GM19455 (cell line): ENCODE measurements around the gene DTX1.

Experiments
- ATAC-seq: cut with Tn5 transposase; IDR thresholded peaks from one replicate; pipeline ENCODE4 v1.9.1; 2021; ENCODE audit not compliant: unreplicated experiment

The DTX1 gene

DNA sequence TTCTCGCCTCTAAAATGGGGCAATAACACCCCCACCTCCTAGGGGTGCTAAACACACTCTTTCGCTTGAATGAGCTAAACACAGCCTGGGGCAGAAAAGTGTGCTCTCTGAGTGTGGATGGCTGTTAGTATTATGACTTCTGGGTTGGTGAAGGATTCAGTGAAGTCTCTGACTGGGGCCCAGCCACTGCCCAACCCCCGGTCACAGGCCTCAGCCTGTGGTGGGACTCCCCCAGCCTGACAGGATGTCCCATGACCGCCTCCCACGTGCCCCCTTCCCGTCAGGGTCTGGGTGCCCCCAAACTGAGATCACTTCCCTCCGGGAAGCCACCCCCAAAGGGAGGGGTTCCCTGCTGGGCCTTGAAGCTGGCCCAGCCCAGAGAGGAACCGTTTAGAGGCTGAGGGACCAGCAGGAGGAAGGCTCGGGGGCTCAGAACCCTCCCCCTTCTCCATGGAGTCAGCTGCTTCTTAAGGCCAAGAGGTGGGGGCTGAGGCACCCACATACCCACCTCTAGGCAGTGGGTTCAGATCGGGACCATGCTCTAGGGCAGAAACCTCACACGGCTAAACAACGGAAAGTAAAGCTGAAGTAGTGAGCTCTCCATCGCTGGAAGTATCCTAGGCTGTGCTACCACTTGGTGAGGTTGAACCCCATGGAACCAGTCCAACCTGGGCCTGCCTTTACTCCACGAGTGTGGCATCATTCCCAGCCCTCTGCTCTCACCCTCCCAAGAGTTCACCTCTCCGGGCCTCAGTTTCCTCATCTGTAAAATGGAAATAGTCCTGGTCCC is 13.8 kb downstream of the DTX1 start:
- no peak for ATAC-seq

DNA sequence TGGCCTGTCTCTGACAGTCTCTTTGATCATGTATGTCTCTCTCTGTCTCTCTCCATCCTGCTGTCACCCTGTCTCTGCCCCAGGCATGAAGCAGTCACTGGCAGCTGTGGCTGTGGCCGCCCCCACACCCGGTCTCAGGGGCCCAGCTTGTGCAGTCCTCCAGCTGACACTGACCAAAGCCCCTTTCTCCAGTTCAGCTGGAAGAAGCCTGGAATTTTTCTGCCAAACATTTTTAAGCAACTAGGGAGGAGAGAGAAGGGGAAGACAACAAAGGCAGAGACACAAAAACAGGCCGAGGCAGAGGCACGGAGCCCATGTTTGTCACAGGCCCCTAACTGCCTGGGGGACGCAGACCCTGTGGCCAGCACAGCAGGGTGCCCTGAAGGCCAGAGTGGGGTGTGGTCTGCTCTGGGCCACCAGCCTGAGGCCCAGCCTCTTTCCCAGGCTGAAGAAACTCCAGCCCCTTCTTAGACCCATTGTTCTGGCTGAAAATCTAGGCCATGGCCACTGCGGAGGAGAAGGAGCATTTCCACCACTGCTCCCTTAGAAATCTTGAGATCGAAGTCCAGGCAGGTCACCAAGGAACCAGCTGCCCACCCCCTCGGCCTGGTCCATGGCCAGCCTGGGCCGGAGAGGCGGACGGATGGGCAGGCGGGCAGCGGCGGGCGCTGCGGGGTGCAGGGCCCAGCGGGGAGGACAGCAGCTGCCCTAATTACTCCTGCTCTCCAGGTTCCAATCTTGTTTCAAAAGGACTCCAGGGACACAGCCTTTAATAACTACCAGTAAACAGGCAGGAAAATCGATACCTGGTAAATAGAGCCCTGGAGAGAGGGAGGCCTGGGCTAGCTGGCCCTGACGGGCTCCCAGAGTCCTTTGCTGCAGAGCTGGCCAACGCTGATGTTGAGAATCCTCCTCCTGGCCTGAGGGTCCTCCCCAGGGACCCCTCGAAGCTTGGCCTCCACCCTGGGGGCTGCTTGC is 14.9 kb downstream of the DTX1 start:
- no peak for ATAC-seq

DNA sequence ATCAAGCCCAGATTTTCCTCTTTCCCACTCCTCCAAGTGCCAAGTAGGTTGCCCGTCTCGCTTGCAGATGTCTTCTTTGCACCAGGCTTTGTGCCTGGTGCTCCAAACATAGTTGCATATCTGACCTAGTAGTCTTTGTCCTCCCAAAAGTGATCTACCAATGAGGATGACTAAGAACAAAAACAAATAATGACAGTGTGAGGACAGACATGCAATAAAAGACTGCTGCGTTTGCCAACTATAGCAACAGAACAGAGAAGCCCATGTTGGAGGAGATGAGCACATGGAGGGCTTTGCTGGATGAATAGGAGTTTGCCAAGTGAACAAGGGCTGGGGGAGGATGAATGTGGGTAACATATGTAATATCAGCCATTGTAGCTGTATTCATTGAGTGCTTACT is 15.6 kb downstream of the DTX1 start:
- no peak for ATAC-seq

DNA sequence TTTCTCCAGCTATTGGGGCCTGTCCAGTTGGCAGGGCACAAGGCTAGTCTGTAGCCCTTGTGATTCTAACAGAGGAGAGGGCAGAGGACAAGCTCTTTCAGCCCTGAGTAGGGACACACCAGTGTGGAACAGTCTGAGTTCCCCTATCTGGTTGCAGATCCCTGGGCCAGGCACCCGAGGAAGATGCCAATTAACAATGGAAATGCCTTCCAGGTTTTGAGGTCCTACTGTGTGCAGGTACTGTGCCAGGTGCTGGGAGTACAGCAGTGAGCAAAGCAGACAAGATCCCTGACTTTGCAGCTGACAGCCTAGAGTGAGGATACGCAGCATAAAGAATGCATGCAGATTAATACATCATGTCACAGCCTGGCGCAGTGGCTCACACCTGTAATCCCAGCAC is 17.1 kb downstream of the DTX1 start:
- no peak for ATAC-seq

DNA sequence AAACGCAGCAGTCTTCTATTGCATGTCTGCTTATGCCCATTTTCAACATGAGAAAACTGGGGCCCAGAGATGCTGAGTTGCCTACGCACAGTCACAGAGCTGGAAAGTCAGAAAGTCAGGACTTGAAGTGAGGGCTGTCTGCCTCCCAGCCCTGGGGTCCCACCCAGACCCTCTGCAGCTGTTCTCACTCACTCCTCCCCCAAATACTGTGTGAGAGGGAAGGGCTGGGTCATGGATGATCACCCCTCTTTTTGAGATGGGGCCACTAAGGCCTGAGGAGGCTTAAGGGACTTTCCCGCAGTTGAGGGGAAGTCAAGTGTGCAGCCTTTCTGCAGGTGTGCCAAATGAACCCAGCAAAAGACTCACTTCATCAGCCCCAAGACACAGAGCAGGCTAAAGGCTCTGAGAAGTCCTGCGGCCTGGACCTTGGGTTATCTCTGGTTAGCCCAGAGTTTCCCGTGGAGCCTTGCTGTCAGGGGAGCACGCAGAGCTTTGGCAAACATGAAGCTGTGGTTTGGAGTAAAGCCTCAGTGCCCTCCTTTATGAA is 18.7 kb downstream of the DTX1 start:
- peak; percentile 89 for ATAC-seq

DNA sequence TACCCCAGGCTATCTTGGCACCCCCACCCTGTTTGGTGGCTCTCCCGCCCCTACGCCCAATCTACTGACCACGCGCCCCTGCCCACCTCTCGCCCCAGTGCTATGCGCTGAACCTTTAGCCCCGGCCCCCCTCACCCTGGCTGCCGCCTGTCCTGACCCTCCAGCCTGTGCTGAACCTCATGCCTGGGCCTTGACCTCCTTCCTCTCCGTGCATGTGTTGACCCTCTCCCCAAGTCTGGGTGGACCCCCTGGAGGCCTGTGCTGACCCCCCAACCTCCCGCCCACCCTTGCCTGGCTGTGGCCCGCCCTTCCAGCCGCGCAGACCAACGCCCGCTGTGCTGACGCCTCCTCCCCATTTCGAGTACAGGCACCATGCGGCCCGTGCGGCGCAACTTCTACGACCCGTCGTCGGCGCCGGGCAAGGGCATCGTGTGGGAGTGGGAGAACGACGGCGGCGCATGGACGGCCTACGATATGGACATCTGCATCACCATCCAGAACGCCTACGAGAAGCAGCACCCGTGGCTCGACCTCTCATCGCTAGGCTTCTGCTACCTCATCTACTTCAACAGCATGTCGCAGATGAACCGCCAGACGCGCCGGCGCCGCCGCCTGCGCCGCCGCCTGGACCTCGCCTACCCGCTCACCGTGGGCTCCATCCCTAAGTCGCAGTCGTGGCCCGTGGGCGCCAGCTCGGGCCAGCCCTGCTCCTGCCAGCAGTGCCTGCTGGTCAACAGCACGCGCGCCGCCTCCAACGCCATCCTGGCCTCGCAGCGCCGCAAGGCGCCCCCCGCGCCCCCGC is 20.7 kb downstream of the DTX1 start:
- ATAC-seq: no peak

GRCh38 chr12:113077859-113078255 is 21.3 kb downstream of the DTX1 start:
- no peak for ATAC-seq

GRCh38 chr12:113081873-113082272 is 25.3 kb downstream of the DTX1 start:
- no peak for ATAC-seq

GRCh38 chr12:113082486-113083148 is 26.1 kb downstream of the DTX1 start:
- no peak for ATAC-seq

- ATAC-seq: no peak
Observed at GRCh38 chr12:113083863-113084435, 27.4 kb downstream of the DTX1 start.

- ATAC-seq: no peak
Observed at GRCh38 chr12:113086249-113087164, 30.0 kb downstream of the DTX1 start.

DNA sequence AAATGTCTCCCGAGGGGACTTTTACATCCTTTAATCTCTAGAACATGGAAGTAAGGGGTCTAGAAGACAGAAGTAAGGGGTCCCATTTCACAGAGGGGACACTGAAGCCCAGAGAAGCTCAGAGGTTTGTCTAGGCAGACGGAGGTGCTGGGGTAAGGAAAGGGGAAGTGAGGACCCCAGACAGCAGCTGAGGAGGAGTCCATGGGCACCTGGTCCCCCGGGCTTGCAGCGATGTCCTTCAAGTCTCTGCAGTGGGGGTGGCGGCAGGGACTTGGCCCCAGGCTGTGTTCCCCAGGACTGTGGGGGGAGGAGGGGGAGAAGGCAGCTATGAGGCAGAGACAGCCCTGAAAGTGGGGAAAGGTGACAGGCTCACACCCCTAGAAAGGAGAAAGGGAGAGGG is 30.7 kb downstream of the DTX1 start:
- ATAC-seq: no peak

GRCh38 chr12:113088037-113088436 is 31.5 kb downstream of the DTX1 start:
- ATAC-seq: no peak

DNA sequence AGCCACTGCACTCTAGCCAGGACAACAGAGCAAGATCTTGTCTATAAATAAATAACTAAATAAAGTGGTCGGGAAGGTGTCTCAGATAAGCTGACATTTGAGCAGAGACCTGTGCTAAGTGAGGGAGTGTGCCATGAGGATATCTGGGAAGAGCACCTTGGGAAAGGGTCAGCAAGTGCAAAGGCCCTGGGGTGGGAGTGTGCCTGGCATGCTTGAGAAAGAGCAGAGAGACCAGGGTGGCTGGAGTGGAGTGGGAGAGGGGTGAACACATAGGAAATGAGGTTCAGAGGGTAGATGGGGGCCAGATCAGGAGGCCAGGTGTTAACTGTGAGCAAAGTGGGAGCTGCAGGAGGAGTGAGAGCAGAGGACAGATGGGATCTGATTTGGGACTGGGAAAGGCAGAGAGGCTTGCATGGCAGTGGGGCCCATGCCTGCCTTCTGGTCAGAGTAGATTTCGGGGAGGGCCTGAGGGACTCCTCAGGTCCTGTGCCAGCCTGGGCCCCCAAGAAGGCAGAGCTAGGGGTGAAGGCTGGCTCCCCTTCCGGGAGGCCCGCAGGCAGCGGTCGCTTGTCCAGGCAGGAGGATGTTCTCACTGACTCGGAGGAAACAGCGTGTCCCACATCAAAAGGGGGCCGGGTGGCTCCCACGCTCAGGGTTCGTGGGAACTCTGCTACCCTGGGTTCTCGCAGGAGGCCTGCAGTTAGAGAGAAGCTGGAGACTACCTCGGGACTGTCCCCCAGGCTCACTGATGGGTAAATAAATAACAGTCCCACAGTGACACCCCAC is 32.6 kb downstream of the DTX1 start:
- ATAC-seq: no peak

DNA sequence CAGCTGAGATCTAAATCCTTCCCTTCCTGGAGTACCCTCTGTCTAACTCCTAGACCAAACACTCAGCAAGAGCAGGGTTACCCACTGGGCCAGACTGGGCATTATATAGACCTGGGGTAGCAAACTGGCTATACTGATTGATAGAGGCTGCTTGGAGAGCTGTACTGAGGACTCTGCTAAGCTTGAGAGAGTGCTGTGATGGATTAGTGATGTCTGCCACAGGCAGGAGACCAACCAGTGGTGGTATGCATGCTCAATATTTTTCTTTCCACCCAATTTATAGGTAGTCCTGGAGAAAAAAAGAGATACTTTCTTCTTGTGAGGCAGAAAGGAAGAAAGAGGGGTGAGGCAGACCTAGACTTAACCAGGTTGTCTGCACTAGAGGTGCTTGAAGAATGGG is 33.3 kb downstream of the DTX1 start:
- no peak for ATAC-seq

- no peak for ATAC-seq
Observed at GRCh38 chr12:113090740-113091139, 34.2 kb downstream of the DTX1 start.

- no peak for ATAC-seq
Observed at GRCh38 chr12:113091506-113091905, 35.0 kb downstream of the DTX1 start.
